ENCODE measurements around the gene HCFC1. TPM values are rescaled to one million over a fixed set of nuclear protein-coding genes. Genes with fewer than 3 reads are reported as not detected.

HCFC1 gene
- total and polyA plus RNA-seq, 9 donors = 13.3 to 62.5 (median 43.2) TPM

DNA sequence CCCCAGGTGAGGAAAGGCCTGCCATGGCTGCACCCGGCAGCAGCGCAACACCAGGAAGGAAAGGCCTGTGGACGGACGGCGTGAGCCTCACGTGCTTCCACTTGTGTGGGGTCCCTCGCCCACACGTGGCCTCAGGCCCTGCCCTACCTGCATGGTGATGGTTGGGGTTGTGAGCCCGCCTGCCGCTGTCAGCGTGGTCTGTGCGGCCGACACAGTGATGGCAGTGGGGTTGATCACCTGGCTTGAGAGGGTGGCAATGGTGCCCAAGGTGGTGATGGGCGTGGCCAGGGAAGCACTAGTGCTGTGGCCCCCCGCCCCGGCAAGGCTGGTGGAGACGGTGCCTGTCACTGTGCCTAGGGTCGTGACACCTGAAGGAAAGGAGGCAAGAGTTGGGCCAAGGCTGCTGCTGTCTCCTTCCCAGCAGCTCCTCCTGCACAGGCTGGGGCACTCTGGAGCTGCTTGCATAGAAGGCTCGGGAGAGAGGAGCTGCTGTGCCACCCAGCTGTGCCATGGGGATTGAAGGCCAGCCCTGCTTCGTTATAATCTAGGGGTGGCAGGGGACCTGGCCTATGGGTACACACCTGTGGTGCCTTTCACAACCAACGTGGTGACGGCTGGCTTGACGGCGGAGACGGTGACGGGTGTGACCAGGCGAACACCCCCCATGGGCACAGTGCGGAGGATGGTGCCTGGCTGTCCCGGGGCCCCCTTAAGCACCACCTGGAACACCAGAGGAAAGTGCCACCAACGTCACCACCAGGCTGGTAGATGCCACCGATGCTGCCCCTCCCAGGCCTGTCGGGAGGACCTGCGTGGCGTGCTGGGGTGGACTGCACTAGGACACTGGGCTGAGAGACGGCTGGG, 15.3 kb downstream of the HCFC1 start:
- Histone ChIP-seq H3K4me1 (ENCODE audit: insufficient read depth) (no peaks in the 10 kb centered on the region), H3K36me3 (no peaks in the 10 kb centered on the region), H3K27me3 (no peaks in the 10 kb centered on the region), H3K9me3 (no peaks in the 10 kb centered on the region), H3K4me3 (no peak overlapping the region), H3K27ac (no peak overlapping the region)
- intact Hi-C loops (cut with DNase I) = loop anchor here in 2 of 4 donors (5.0 to 10.0 kb wide), 2 partner anchors 189 to 411 kb away; no protein-coding TSS in a partner anchor
- WGBS, 3 donors = 91 to 92% (median 91%) methylated on average over 35 of the region's 35 CpGs
- no peak for DNase-seq
- TF ChIP-seq CTCF (IDR thresholded peaks at IDR 0.05) = no peak

DNA sequence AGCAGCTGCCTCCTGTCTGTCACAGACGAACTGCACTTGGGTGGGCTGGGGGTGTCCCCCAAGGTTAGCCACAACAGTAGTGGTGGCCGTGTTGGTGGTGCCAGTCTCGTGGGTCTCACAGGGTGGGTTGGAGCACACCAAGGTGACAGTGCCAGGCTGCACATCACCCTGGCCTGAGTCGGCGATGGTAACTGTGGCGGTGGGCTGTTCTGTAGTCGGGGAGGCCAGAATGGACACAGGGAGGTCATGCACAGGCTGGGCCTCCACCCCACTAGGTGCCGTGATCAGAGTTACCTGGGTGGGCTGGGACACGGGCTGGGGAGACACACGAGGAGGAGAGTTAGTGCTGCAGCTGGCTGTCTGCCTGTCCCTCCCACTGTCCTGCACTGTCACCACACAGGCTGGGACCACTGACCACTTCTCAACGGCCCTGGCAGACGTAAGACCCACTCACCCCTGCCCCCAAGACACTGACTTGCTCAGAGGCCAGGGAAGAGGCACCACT, 16.3 kb downstream of the HCFC1 start:
- H3K4me1 ChIP-seq (ENCODE audit: insufficient read depth) = no peaks in the 10 kb centered on the region

DNA sequence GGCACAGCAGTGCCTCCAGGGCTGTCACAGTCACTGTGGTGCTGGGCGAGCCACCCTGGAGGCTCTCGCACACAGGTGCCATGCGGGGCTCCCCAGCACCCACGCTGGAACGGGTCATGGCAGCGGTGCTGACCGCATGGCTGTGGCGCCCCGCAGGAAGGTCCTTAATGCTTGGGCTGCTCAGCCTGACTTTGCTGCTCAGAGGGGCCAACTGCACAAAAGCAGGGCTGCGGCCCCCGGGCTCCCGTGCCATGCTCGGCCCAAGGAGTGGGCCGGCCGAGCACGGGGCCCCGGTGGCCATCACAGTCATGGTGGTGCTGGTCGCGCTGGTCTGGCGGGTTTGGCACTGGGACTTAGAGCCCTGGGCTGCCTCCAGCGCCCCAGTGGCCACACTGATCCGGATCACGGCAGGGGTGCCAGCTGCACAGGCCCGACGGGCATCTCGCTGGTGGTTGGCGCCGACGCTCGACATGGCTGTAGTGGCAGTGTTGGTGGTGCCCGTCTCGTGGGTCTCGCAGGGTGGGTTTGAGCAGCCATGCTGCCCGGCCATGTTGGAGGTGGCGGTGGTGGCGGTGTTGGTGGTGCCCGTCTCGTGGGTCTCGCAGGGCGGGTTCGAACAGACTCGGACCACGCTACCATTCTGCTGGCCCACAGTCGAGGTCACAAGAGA, 16.9 kb downstream of the HCFC1 start:
- intact Hi-C loops (cut with DNase I) = loop anchor here (5.0 to 10.0 kb wide), 3 partner anchors 187 to 410 kb away; partner anchors contain the start of gene PLXNB3 (in 1 of the 4)
- H3K27me3 ChIP-seq = no peaks in the 10 kb centered on the region
- no peaks in the 10 kb centered on the region for H3K36me3 ChIP-seq
- H3K9me3 ChIP-seq = no peaks in the 10 kb centered on the region
- H3K27ac ChIP-seq = no peak overlapping the region
- no peaks in the 10 kb centered on the region for H3K4me1 ChIP-seq (ENCODE audit: insufficient read depth)
- 91 to 95% (median 92%) methylated on average over 34 to 44 of the region's 44 CpGs for WGBS, 3 donors
- DNase-seq = no peak
- TF ChIP-seq POLR2A (IDR thresholded peaks at IDR 0.05) = no peak
- H3K4me3 ChIP-seq = no peak overlapping the region

More for the DNA sequence above, 16.3 kb downstream of the HCFC1 start:
- DNase-seq = no peak
- no peaks in the 10 kb centered on the region for H3K9me3 ChIP-seq
- H3K36me3 ChIP-seq = no peaks in the 10 kb centered on the region
- no peak overlapping the region for H3K27ac ChIP-seq
- TF ChIP-seq CTCF (IDR thresholded peaks at IDR 0.05) (no peak), EP300 (IDR thresholded peaks at IDR 0.05) (no peak), POLR2A (IDR thresholded peaks at IDR 0.05) (no peak)
- H3K27me3 ChIP-seq = no peaks in the 10 kb centered on the region
- intact Hi-C loops (cut with DNase I) = loop anchor here in 2 of 4 donors (5.0 to 10.0 kb wide), 2 partner anchors 188 to 410 kb away; no protein-coding TSS in a partner anchor
- WGBS, 3 donors = 72 to 79% (median 79%) methylated on average over 11 to 12 of the region's 12 CpGs
- no peak overlapping the region for H3K4me3 ChIP-seq

DNA sequence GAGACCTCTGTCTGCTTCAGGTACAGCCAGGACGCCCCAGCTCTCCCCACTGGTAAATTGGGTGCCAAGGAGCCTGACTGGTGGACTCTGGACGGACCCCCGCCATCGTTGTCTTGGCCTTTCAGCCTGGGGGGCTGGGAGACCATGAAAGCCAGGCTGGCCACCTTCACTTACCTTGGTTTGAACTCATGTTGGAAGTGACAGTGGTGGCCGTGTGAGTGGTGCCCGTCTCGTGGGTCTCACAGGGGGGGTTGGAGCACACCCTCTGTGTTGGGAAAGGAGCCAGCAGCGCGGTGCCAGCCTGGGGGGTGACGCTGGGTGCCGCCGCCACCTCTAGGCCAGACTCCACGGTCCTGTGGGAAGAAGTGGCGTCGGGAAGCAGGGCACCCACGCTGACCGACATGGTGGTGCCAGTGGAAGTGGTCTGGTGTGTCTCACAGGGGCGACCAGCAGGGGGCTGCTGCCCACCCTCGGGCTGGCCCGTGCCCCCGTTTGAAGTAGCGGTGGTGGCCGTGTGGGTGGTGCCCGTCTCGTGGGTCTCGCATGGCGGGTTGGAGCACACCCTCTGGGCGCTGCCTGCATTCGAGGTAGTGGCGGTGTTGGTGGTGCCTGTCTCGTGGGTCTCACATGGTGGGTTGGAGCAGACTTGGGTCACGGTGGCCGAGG, 17.6 kb downstream of the HCFC1 start:
- intact Hi-C loops (cut with DNase I) = loop anchor here in 3 of 4 donors (2.0 to 10.0 kb wide), 4 partner anchors 187 to 409 kb away; partner anchors contain the start of gene PLXNB3 (in 2 of the 3)
- 82 to 86% (median 83%) methylated on average over 33 of the region's 33 CpGs for WGBS, 3 donors
- no peaks in the 10 kb centered on the region for H3K36me3 ChIP-seq

More for the DNA sequence above, 17.6 kb downstream of the HCFC1 start:
- no peak overlapping the region for H3K27ac ChIP-seq
- H3K4me3 ChIP-seq = no peak overlapping the region
- no peak for DNase-seq
- no peaks in the 10 kb centered on the region for H3K4me1 ChIP-seq (ENCODE audit: insufficient read depth)
- TF ChIP-seq POLR2A (IDR thresholded peaks at IDR 0.05) (no peak), CTCF (IDR thresholded peaks at IDR 0.05) (no peak), EP300 (IDR thresholded peaks at IDR 0.05) (no peak)
- H3K27me3 ChIP-seq = no peaks in the 10 kb centered on the region
- no peaks in the 10 kb centered on the region for H3K9me3 ChIP-seq

All from ovary (tissue), 9 donors.